Transverse colon (tissue), 3 donors: ENCODE measurements around the gene TNRC6A.

ENCODE experiments used
- CTCF ChIP-seq, 5 experiments: fragments of 200-600 bp in 3 of 5; fragments of 450-650 bp in 2 of 5; sonication (generic) in 3 of 5; IDR thresholded peaks; 1 replicate in 2 of 5; 2 replicates in 3 of 5; pipeline ENCODE4 v1.5.1; 2016 to 2017; ENCODE audit warnings: antibody characterized with exemption in 5 of 5, inconsistent platforms in 3 of 5, mild to moderate bottlenecking in 2 of 5, moderate library complexity in 1 of 5
- POLR2A ChIP-seq: fragments of 450-650 bp; IDR thresholded peaks from one replicate; pipeline ENCODE4 v1.6.1; 2016; ENCODE audit warnings: antibody characterized with exemption, mild to moderate bottlenecking, moderate library complexity

GRCh38 chr16:24681793-24682192, 47.7 kb upstream of the TNRC6A start:
- TF ChIP-seq CTCF (IDR thresholded peaks at IDR 0.05) = no peak
- no peak for TF ChIP-seq POLR2A
